AG04450 (cell line): ENCODE results near the gene SOX21. TPM values are rescaled to one million over a fixed set of nuclear protein-coding genes. Genes with fewer than 3 reads are reported as not detected.
A peak's percentile ranks its signal among the peaks of the same experiment; 100 is the strongest.
"Not testable (repeated sequence)": the region's sequence is repeated elsewhere in the genome, so short reads cannot be mapped to it uniquely, and the experiment has no call there.

Source experiments
- CTCF ChIA-PET: fragments of 300-600, 350-600 bp; formaldehyde crosslinking; extraction: SDS; loops from one replicate; lab custom pipeline; 2022; ENCODE audit warnings: antibody characterized with exemption, inconsistent platforms; lab: Charles Lee
- POLR2A ChIA-PET: fragments of 350-600 bp; formaldehyde crosslinking; extraction: SDS; loops from one replicate; lab custom pipeline; 2021; ENCODE audit warnings: antibody characterized with exemption, inconsistent platforms; lab: Yijun Ruan, JAX
- DNase-seq: peaks from one replicate; pipeline ENCODE4 v3.0.0-alpha.2; 2011; ENCODE audit warnings: low read depth, low spot score
- H3K27ac ChIP-seq: one replicate; pipeline ENCODE4 v1.5.1; 2012; ENCODE audit warnings: low read depth, low read length, control low read depth
- H3K27me3 ChIP-seq: one replicate; pipeline ENCODE4 v1.6.0; 2012; ENCODE audit warnings: low read length; ENCODE audit not compliant: control insufficient read depth, insufficient read depth
- H3K4me3 ChIP-seq: 2 replicates; pipeline ENCODE4 v1.5.1; 2011; ENCODE audit warnings: mild to moderate bottlenecking, low read depth, low read length, control low read depth
- H3K9me3 ChIP-seq: 2 replicates; pipeline ENCODE4 v1.5.1; 2012; ENCODE audit warnings: low read length; ENCODE audit not compliant: control insufficient read depth, insufficient read depth
- CTCF ChIP-seq: IDR thresholded peaks from 2 replicates; pipeline ENCODE4 v1.5.1; 2011; ENCODE audit warnings: low read depth, low read length, control low read depth, inconsistent platforms
- polyA plus RNA-seq: library from polyadenylated mRNA; depleted of rRNA; stranded (reverse); fragments of >200 nt; gene quantifications from 2 replicates; pipeline ENCODE4 v1.2.3, GENCODE V29; 2011

SOX21 gene
- polyA plus RNA-seq, 1 experiment = not detected

- DNase-seq = no peak
- Histone ChIP-seq H3K9me3 (no peaks in the 10 kb centered on the region), H3K27ac (no peak overlapping the region), H3K27me3 (peaks cover 2% of the 10 kb centered on the region), H3K4me3 (no peak overlapping the region)
- no peak for TF ChIP-seq CTCF
- CTCF ChIA-PET = no interaction called here
- POLR2A ChIA-PET = no interaction called here
Measured at GRCh38 chr13:94722609-94723345, 10.4 kb upstream of the SOX21 start.

- H3K9me3 ChIP-seq, DNase-seq, CTCF ChIA-PET, H3K4me3 ChIP-seq, POLR2A ChIA-PET, H3K27ac ChIP-seq: not testable (repeated sequence)
- peaks cover 29% of the 10 kb centered on the region for H3K27me3 ChIP-seq
Measured at GRCh38 chr13:94718697-94719096, 6.4 kb upstream of the SOX21 start.

GRCh38 chr13:94717916-94718315 lies 5.6 kb upstream of the SOX21 start:
- CTCF ChIA-PET = no interaction called here
- peaks cover 35% of the 10 kb centered on the region for H3K27me3 ChIP-seq
- no peak overlapping the region for H3K4me3 ChIP-seq
- TF ChIP-seq CTCF = no peak
- no peak for DNase-seq
- no peak overlapping the region for H3K27ac ChIP-seq
- H3K9me3 ChIP-seq = no peaks in the 10 kb centered on the region
- POLR2A ChIA-PET = no interaction called here

- H3K4me3 ChIP-seq = no peak overlapping the region
- ChIA-PET POLR2A (no interaction called here), CTCF (interaction anchor here (1.0 kb wide), 1 partner anchor 31 kb away, joined by 4 read pairs; no protein-coding TSS in a partner anchor)
- peaks cover 45% of the 10 kb centered on the region for H3K27me3 ChIP-seq
- no peak overlapping the region for H3K27ac ChIP-seq
- peak; percentile 20; the same call in 1 of the 2 replicates for TF ChIP-seq CTCF
- DNase-seq = no peak
- H3K9me3 ChIP-seq = peaks cover 2% of the 10 kb centered on the region; the same call in 1 of the 2 replicates
Measured at GRCh38 chr13:94716016-94716415, 3.7 kb upstream of the SOX21 start.

- no peak for DNase-seq
- no peak for TF ChIP-seq CTCF
- Histone ChIP-seq H3K27ac (no peak overlapping the region), H3K4me3 (no peak overlapping the region), H3K9me3 (peaks cover 5% of the 10 kb centered on the region; the same call in 1 of the 2 replicates), H3K27me3 (peaks cover 64% of the 10 kb centered on the region)
- CTCF ChIA-PET = interaction anchor here (1.5 kb wide), 1 partner anchor 93 kb away, joined by 4 read pairs; no protein-coding TSS in a partner anchor
- POLR2A ChIA-PET = no interaction called here
Measured at GRCh38 chr13:94713561-94714182, 1.3 kb upstream of the SOX21 start.
